Vagina (tissue), 2 donors: ENCODE results near the gene TMCC2. TPM values are rescaled to one million over a fixed set of nuclear protein-coding genes. Genes with fewer than 3 reads are reported as not detected.
"Not testable (repeated sequence)": the region's sequence is repeated elsewhere in the genome, so short reads cannot be mapped to it uniquely, and the experiment has no call there.

Experiments used
- DNase-seq, 2 donors: peaks; one replicate each; pipeline ENCODE4 v3.0.0-alpha.2; 2017; ENCODE audit errors: extremely low spot score in 2 of 2
- H3K27ac ChIP-seq: fragments of 200-600 bp; sonication (generic); one replicate; pipeline ENCODE4 v1.5.1; 2019
- H3K27me3 ChIP-seq: fragments of 200-600 bp; sonication (generic); one replicate; pipeline ENCODE4 v1.5.1; 2019
- H3K36me3 ChIP-seq, 2 donors: fragments of 200-600 bp; sonication (generic); one replicate each; pipeline ENCODE4 v1.5.1; 2017 to 2019
- H3K4me1 ChIP-seq: fragments of 200-600 bp; sonication (generic); one replicate; pipeline ENCODE4 v1.5.1; 2019
- H3K4me3 ChIP-seq, 2 donors: fragments of 200-600 bp; sonication (generic); 1 replicate in 1 of 2; 2 replicates in 1 of 2; pipeline ENCODE4 v1.5.1; 2016 to 2019
- H3K9me3 ChIP-seq: fragments of 200-600 bp; sonication (generic); one replicate; pipeline ENCODE4 v1.5.1; 2019
- POLR2A ChIP-seq, 2 donors: fragments of 450-650 bp; IDR thresholded peaks; one replicate each; pipeline ENCODE4 v1.6.1; 2017; ENCODE audit warnings: antibody characterized with exemption in 2 of 2, mild to moderate bottlenecking in 2 of 2, moderate library complexity in 2 of 2
- POLR2AphosphoS5 ChIP-seq, 2 donors: sonication (generic); formaldehyde crosslinking; IDR thresholded peaks; one replicate each; pipeline ENCODE4 v1.9.0; 2017; ENCODE audit warnings: antibody characterized with exemption in 2 of 2, mild to moderate bottlenecking in 2 of 2, low read depth in 1 of 2; ENCODE audit not compliant: insufficient read depth in 1 of 2
- intact Hi-C: fragments of 100-400 bp; cut with DNase I; formaldehyde crosslinking; loops from one replicate; pipeline ENCODE4 v1.15.1; 2023
- total RNA-seq: library from RNA; depleted of rRNA; stranded (reverse); fragments of >200 nt; gene quantifications from one replicate; pipeline ENCODE4 v1.2.3, GENCODE V29; 2016
- TF ChIP-seq, protein P1 (sequence below), 3 experiments: fragments of 450-650 bp in 2 of 3; fragments of 200-600 bp in 1 of 3; sonication (generic) in 1 of 3; IDR thresholded peaks; one replicate each; pipeline ENCODE4 v1.5.1; 2017 to 2019; ENCODE audit warnings: antibody characterized with exemption in 3 of 3, mild to moderate bottlenecking in 2 of 3, moderate library complexity in 2 of 3

Gene TMCC2
- total RNA-seq, result 4.9 TPM

- TF ChIP-seq, protein P1, sequence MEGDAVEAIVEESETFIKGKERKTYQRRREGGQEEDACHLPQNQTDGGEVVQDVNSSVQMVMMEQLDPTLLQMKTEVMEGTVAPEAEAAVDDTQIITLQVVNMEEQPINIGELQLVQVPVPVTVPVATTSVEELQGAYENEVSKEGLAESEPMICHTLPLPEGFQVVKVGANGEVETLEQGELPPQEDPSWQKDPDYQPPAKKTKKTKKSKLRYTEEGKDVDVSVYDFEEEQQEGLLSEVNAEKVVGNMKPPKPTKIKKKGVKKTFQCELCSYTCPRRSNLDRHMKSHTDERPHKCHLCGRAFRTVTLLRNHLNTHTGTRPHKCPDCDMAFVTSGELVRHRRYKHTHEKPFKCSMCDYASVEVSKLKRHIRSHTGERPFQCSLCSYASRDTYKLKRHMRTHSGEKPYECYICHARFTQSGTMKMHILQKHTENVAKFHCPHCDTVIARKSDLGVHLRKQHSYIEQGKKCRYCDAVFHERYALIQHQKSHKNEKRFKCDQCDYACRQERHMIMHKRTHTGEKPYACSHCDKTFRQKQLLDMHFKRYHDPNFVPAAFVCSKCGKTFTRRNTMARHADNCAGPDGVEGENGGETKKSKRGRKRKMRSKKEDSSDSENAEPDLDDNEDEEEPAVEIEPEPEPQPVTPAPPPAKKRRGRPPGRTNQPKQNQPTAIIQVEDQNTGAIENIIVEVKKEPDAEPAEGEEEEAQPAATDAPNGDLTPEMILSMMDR (IDR thresholded peaks at IDR 0.05), result no peak
- TF ChIP-seq POLR2A (IDR thresholded peaks at IDR 0.05), result no peak
- peak in 1 of 2 donors; percentile 61 for TF ChIP-seq POLR2AphosphoS5 (IDR thresholded peaks at IDR 0.05; ENCODE audit: insufficient read depth in 1 of 2, low read depth in 1 of 2)
- Histone ChIP-seq H3K36me3 (no peaks in the 10 kb centered on the region), H3K9me3 (no peaks in the 10 kb centered on the region), H3K27me3 (no peaks in the 10 kb centered on the region), H3K4me1 (peaks cover 33% of the 10 kb centered on the region), H3K27ac (peak within 1 kb of the TSS; percentile 50), H3K4me3 (peak within 1 kb of the TSS; percentile 57 to 62)
- no peak for DNase-seq
- intact Hi-C loops, result no loop called here
These were observed at the start of gene TMCC2 for GRCh38 chr1:205227584-205228013. Gene TMCC2, plus strand, starts transcription at chr1:205227946. Its CDS starts 619 bp downstream, at chr1:205228565.

GRCh38 chr1:205179842-205180241, 47.9 kb upstream of the TMCC2 start:
- H3K36me3 ChIP-seq, result peaks cover 0 to 4% of the 10 kb centered on the region in 2 donors
- peak overlapping the region; percentile 41 for H3K27ac ChIP-seq
- DNase-seq, result no peak
- H3K4me3 ChIP-seq, result no peak overlapping the region
- peaks cover 46% of the 10 kb centered on the region for H3K4me1 ChIP-seq
- intact Hi-C loops, result no loop called here
- H3K27me3 ChIP-seq, result no peaks in the 10 kb centered on the region
- TF ChIP-seq POLR2AphosphoS5 (IDR thresholded peaks at IDR 0.05; ENCODE audit: insufficient read depth in 1 of 2, low read depth in 1 of 2), result no peak
- TF ChIP-seq, protein P1 (IDR thresholded peaks at IDR 0.05), result no peak
- TF ChIP-seq POLR2A (IDR thresholded peaks at IDR 0.05), result no peak
- no peaks in the 10 kb centered on the region for H3K9me3 ChIP-seq

- H3K27me3 ChIP-seq, intact Hi-C loops, H3K4me3 ChIP-seq, DNase-seq, H3K36me3 ChIP-seq, H3K9me3 ChIP-seq: not testable (repeated sequence)
- H3K27ac ChIP-seq, result peak overlapping the region; percentile 41
- peaks cover 41% of the 10 kb centered on the region for H3K4me1 ChIP-seq
These were observed 47.4 kb upstream of the TMCC2 start for GRCh38 chr1:205180331-205180730.

GRCh38 chr1:205182930-205183329, 44.8 kb upstream of the TMCC2 start:
- intact Hi-C loops, result no loop called here
- Histone ChIP-seq H3K36me3 (peaks cover 0 to 4% of the 10 kb centered on the region in 2 donors), H3K9me3 (no peaks in the 10 kb centered on the region), H3K4me3 (no peak overlapping the region), H3K27me3 (no peaks in the 10 kb centered on the region), H3K27ac (no peak overlapping the region), H3K4me1 (peaks cover 33% of the 10 kb centered on the region)
- no peak for TF ChIP-seq POLR2AphosphoS5 (IDR thresholded peaks at IDR 0.05; ENCODE audit: insufficient read depth in 1 of 2, low read depth in 1 of 2)
- TF ChIP-seq POLR2A (IDR thresholded peaks at IDR 0.05), result no peak
- TF ChIP-seq, protein P1 (IDR thresholded peaks at IDR 0.05), result no peak
- DNase-seq, result no peak

DNA sequence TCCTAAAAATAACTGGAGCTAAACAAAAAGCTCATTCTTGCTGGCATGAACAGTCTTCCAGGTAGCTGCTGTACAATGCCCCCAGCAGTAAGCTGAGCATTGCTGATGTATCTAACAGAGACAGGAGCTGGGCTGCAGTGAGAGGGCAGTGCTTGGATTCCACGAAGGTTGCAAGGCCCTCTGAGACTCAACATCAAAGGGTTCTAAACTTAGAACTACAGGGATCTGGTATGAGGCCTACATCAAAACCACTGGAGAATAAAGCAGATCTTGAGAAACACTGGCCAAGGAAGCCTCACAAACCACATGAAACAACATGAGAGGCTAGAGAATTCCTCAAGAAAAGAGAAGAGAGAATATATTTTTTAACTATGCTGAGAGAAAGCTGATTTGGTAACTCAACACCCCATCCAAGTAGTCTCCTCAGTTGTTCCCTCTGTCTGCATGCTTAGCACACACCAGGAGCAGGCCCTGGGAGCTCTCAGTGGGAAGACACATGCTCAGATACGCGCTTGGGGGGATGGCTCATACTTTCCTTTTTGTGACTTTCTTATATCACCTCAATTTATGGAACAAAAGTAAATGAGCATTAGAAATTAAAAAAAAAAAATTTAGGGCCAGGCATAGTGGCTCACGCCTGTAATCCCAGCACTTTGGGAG, 43.9 kb upstream of the TMCC2 start:
- H3K27me3 ChIP-seq, result no peaks in the 10 kb centered on the region
- H3K4me3 ChIP-seq, result no peak overlapping the region
- peaks cover 0 to 4% of the 10 kb centered on the region in 2 donors for H3K36me3 ChIP-seq
- H3K4me1 ChIP-seq, result peaks cover 42% of the 10 kb centered on the region
- TF ChIP-seq, protein P1 (IDR thresholded peaks at IDR 0.05), result no peak
- TF ChIP-seq POLR2A (IDR thresholded peaks at IDR 0.05), result no peak
- no peak for TF ChIP-seq POLR2AphosphoS5 (IDR thresholded peaks at IDR 0.05; ENCODE audit: insufficient read depth in 1 of 2, low read depth in 1 of 2)
- intact Hi-C loops, result no loop called here
- H3K27ac ChIP-seq, result no peak overlapping the region
- DNase-seq, result no peak
- no peaks in the 10 kb centered on the region for H3K9me3 ChIP-seq
